Measurements from ENCODE around the gene TMEM184C.

Gene TMEM184C

DNA sequence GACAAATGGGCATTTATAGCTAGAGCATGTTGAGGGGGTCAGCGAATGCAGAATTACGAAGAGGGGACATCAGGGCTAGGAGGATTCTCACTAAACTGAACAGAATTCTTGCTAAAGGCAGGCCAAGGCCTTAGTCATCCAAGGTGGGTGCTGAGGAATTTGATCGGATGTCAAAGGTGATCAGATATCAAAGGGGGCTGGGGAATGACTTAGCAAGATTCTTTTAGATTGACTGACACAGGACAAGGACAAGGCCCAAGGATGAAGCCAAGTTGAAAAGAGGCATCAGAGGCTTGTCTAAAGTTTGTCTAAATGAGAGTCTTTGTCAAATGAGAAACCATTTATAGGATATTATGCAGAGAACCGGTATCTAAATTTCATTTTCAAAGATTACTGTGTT lies 9.7 kb downstream of the TMEM184C start:
- no peaks in the 10 kb centered on the region for H3K27me3 ChIP-seq (ENCODE audit: insufficient read depth, low read length)
- no peak overlapping the region for H3K27ac ChIP-seq (ENCODE audit: low read depth, low read length, poor library complexity, severe bottlenecking)
- no peak overlapping the region for H3K4me2 ChIP-seq (ENCODE audit: low read length)
- H2AFZ ChIP-seq (ENCODE audit: low read length): no peak overlapping the region
- TF ChIP-seq, protein P1, sequence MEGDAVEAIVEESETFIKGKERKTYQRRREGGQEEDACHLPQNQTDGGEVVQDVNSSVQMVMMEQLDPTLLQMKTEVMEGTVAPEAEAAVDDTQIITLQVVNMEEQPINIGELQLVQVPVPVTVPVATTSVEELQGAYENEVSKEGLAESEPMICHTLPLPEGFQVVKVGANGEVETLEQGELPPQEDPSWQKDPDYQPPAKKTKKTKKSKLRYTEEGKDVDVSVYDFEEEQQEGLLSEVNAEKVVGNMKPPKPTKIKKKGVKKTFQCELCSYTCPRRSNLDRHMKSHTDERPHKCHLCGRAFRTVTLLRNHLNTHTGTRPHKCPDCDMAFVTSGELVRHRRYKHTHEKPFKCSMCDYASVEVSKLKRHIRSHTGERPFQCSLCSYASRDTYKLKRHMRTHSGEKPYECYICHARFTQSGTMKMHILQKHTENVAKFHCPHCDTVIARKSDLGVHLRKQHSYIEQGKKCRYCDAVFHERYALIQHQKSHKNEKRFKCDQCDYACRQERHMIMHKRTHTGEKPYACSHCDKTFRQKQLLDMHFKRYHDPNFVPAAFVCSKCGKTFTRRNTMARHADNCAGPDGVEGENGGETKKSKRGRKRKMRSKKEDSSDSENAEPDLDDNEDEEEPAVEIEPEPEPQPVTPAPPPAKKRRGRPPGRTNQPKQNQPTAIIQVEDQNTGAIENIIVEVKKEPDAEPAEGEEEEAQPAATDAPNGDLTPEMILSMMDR (IDR thresholded peaks at IDR 0.05; ENCODE audit: low read length): no peak
- TF ChIP-seq EZH2 (IDR thresholded peaks at IDR 0.05; ENCODE audit: borderline replicate concordance, low read length): no peak
- H3K9ac ChIP-seq (ENCODE audit: low read length): no peak overlapping the region
- 0 out of 2 replicates have a peak, but pooled peaks cover under 1% of the 10 kb centered on the region for H3K79me2 ChIP-seq (ENCODE audit: insufficient read depth, low read length)
- H4K20me1 ChIP-seq (ENCODE audit: insufficient read depth, low read length): no peaks in the 10 kb centered on the region
- no peaks in the 10 kb centered on the region for H3K9me2 ChIP-seq (ENCODE audit: low read depth, low read length)
- H3K4me3 ChIP-seq (ENCODE audit: low read depth, low read length, poor library complexity, severe bottlenecking): no peak overlapping the region
- H3K36me3 ChIP-seq (ENCODE audit: insufficient read depth, low read length): peaks cover 82% of the 10 kb centered on the region
- H3K4me1 ChIP-seq (ENCODE audit: insufficient read depth, low read length, severe bottlenecking): peaks cover 3% of the 10 kb centered on the region
- H3F3A ChIP-seq (ENCODE audit: insufficient read depth, low read length): peaks cover 3% of the 10 kb centered on the region; the same call in 1 of the 2 replicates
- H3K9me3 ChIP-seq (ENCODE audit: low read length): no peaks in the 10 kb centered on the region

DNA sequence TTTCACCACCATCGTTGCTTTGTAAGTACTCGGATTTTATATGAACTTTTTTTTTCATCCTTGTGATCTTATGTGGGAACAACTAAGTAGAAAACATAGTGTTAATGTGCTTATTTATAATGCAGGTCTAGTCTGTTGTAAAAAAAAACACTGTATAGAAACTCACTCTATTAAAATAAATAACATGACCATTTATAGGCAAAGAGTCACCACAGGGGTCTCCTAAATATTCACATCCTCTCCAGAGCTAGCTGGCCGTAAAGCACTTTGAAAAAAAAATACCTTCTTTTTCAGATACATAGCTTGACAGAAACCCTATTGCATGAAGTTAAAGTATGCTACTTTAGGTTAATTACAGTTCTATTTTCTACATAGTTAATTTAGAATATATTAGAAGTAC lies 11.2 kb downstream of the TMEM184C start:
- Histone ChIP-seq H3K27ac (ENCODE audit: low read depth, low read length, poor library complexity, severe bottlenecking) (no peak overlapping the region), H2AFZ (ENCODE audit: low read length) (no peak overlapping the region), H3K4me2 (ENCODE audit: low read length) (no peak overlapping the region), H3K9ac (ENCODE audit: low read length) (no peak overlapping the region), H3K9me2 (ENCODE audit: low read depth, low read length) (no peaks in the 10 kb centered on the region), H3F3A (ENCODE audit: insufficient read depth, low read length) (peaks cover 3% of the 10 kb centered on the region; the same call in 1 of the 2 replicates), H3K4me3 (ENCODE audit: low read depth, low read length, poor library complexity, severe bottlenecking) (no peak overlapping the region), H3K27me3 (ENCODE audit: insufficient read depth, low read length) (no peaks in the 10 kb centered on the region), H3K4me1 (ENCODE audit: insufficient read depth, low read length, severe bottlenecking) (no peaks in the 10 kb centered on the region), H3K9me3 (ENCODE audit: low read length) (no peaks in the 10 kb centered on the region), H3K79me2 (ENCODE audit: insufficient read depth, low read length) (no peaks in the 10 kb centered on the region), H3K36me3 (ENCODE audit: insufficient read depth, low read length) (peaks cover 88% of the 10 kb centered on the region), H4K20me1 (ENCODE audit: insufficient read depth, low read length) (no peaks in the 10 kb centered on the region)
- no peak for TF ChIP-seq EZH2 (IDR thresholded peaks at IDR 0.05; ENCODE audit: borderline replicate concordance, low read length)
- TF ChIP-seq, protein P1 (IDR thresholded peaks at IDR 0.05; ENCODE audit: low read length): no peak

DNA sequence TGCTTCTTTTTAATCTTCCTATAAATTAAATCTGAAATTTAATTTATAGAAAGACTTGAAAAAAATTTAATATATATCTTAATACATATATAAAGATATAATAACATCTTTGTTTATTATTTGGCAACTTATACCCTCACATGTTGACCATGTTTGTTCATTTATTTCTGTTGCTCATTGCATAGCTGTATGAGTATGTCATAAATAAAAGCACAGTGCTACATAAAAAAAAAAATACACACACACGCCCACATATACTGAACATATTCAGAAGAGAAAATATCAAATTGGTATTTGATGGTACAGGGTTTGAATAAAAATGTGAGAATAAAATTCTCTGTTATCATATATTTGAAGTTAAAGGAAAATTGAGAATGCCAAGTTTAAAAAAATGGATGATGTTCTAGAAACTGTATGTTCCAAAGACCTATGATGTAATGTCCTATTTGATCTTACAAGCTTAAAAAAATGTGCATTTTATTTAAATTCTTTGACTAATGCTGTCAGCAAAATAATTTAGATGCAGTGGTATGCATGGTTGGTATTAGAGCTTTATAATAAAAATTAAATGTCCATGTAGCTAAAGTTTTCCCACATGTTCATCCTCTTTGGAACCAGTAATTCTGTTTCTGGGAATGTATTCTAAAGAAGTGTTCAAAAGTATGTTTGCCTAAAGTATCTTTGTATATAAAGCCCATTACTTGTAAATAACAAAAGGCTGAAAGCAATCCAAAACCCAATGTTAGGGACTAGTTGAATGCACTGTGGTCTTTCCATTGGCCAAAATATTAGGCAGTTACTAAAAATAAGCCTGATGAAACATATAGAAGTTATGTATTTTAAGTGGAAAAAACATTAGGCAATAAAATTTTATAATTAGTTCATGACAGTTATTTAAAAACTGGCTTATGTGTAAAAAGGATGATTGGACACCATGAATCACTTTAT lies 12.9 kb downstream of the TMEM184C start:
- Histone ChIP-seq H3K27me3 (ENCODE audit: insufficient read depth, low read length) (no peaks in the 10 kb centered on the region), H2AFZ (ENCODE audit: low read length) (no peak overlapping the region), H3K9ac (ENCODE audit: low read length) (no peak overlapping the region), H3F3A (ENCODE audit: insufficient read depth, low read length) (peaks cover 3% of the 10 kb centered on the region; the same call in 1 of the 2 replicates), H3K4me3 (ENCODE audit: low read depth, low read length, poor library complexity, severe bottlenecking) (no peak overlapping the region), H3K9me2 (ENCODE audit: low read depth, low read length) (no peaks in the 10 kb centered on the region), H3K27ac (ENCODE audit: low read depth, low read length, poor library complexity, severe bottlenecking) (no peak overlapping the region), H3K4me2 (ENCODE audit: low read length) (no peak overlapping the region), H3K79me2 (ENCODE audit: insufficient read depth, low read length) (no peaks in the 10 kb centered on the region), H4K20me1 (ENCODE audit: insufficient read depth, low read length) (no peaks in the 10 kb centered on the region), H3K4me1 (ENCODE audit: insufficient read depth, low read length, severe bottlenecking) (no peaks in the 10 kb centered on the region), H3K36me3 (ENCODE audit: insufficient read depth, low read length) (peaks cover 91% of the 10 kb centered on the region), H3K9me3 (ENCODE audit: low read length) (no peaks in the 10 kb centered on the region)
- no peak for TF ChIP-seq EZH2 (IDR thresholded peaks at IDR 0.05; ENCODE audit: borderline replicate concordance, low read length)
- TF ChIP-seq, protein P1 (IDR thresholded peaks at IDR 0.05; ENCODE audit: low read length): no peak

Data from OCI-LY1 (cell line).